HTERT RPE-1 (cell line): ENCODE data around the gene KCTD16.

Experiments used
- in situ Hi-C: fragments of 300-500 bp; cut with MboI; formaldehyde crosslinking; loops from 4 replicates; pipeline ENCODE4 v1.14.3; 2020; ENCODE audit warnings: low sequenced_read_pairs

KCTD16 gene

GRCh38 chr5:144206141-144206540 lies 35.5 kb downstream of the KCTD16 start:
- in situ Hi-C loops = no loop called here

- in situ Hi-C loops = no loop called here
Observed at GRCh38 chr5:144207875-144208444, 37.3 kb downstream of the KCTD16 start.

GRCh38 chr5:144209361-144209760 lies 38.7 kb downstream of the KCTD16 start:
- in situ Hi-C loops = no loop called here

- in situ Hi-C loops = no loop called here
Observed at GRCh38 chr5:144210655-144211054, 40.0 kb downstream of the KCTD16 start.

- in situ Hi-C loops = no loop called here
Observed at GRCh38 chr5:144219869-144220268, 49.2 kb downstream of the KCTD16 start.

- in situ Hi-C loops = no loop called here
Observed at GRCh38 chr5:144227363-144227999, 56.8 kb downstream of the KCTD16 start.

GRCh38 chr5:144230806-144231205 lies 60.1 kb downstream of the KCTD16 start:
- in situ Hi-C loops = no loop called here

- in situ Hi-C loops = no loop called here
Observed at GRCh38 chr5:144232285-144232684, 61.6 kb downstream of the KCTD16 start.

- in situ Hi-C loops = no loop called here
Observed at GRCh38 chr5:144236499-144236898, 65.8 kb downstream of the KCTD16 start.

GRCh38 chr5:144237851-144238250 lies 67.2 kb downstream of the KCTD16 start:
- in situ Hi-C loops = no loop called here

- in situ Hi-C loops = no loop called here
Observed at GRCh38 chr5:144247131-144247530, 76.5 kb downstream of the KCTD16 start.

GRCh38 chr5:144248015-144248414 lies 77.3 kb downstream of the KCTD16 start:
- in situ Hi-C loops = no loop called here

GRCh38 chr5:144249755-144250464 lies 79.2 kb downstream of the KCTD16 start:
- in situ Hi-C loops = no loop called here

- in situ Hi-C loops = no loop called here
Observed at GRCh38 chr5:144254552-144254951, 83.9 kb downstream of the KCTD16 start.

GRCh38 chr5:144260121-144260520 lies 89.4 kb downstream of the KCTD16 start:
- in situ Hi-C loops = no loop called here

- in situ Hi-C loops = no loop called here
Observed at GRCh38 chr5:144265643-144266247, 95.1 kb downstream of the KCTD16 start.

GRCh38 chr5:144267961-144268513 lies 97.4 kb downstream of the KCTD16 start:
- in situ Hi-C loops = no loop called here

GRCh38 chr5:144273232-144274027 lies 102.8 kb downstream of the KCTD16 start:
- in situ Hi-C loops = no loop called here

- in situ Hi-C loops = no loop called here
Observed at GRCh38 chr5:144275329-144275728, 104.7 kb downstream of the KCTD16 start.

GRCh38 chr5:144276034-144276822 lies 105.6 kb downstream of the KCTD16 start:
- in situ Hi-C loops = no loop called here
